Neural progenitor cell (in vitro differentiated cells): ENCODE measurements around the gene LILRA6. TPM values are rescaled to one million over a fixed set of nuclear protein-coding genes. Genes with fewer than 3 reads are reported as not detected.
"Not testable (repeated sequence)": the region's sequence is repeated elsewhere in the genome, so short reads cannot be mapped to it uniquely, and the experiment has no call there.

Experiments
- DNase-seq: peaks from one replicate; pipeline ENCODE4 v3.0.0-alpha.2; 2016; ENCODE audit warnings: low spot score
- H2AFZ ChIP-seq: fragments of 200-600 bp; sonication (generic); replicated peaks from 2 replicates; pipeline ENCODE4 v1.6.1; 2016; ENCODE audit warnings: antibody characterized with exemption
- H3F3A ChIP-seq: fragments of 200-600 bp; sonication (generic); 2 replicates; pipeline ENCODE4 v1.6.1; 2016; ENCODE audit warnings: antibody characterized with exemption, low read depth
- H3K27ac ChIP-seq: fragments of 200-600 bp; sonication (generic); 2 replicates; pipeline ENCODE4 v1.5.1; 2016; ENCODE audit warnings: mild to moderate bottlenecking
- H3K27me3 ChIP-seq: fragments of 200-600 bp; sonication (generic); 2 replicates; pipeline ENCODE4 v1.6.1; 2016; ENCODE audit warnings: mild to moderate bottlenecking, moderate library complexity
- H3K36me3 ChIP-seq: fragments of 200-600 bp; sonication (generic); 2 replicates; pipeline ENCODE4 v1.5.1; 2016
- H3K4me1 ChIP-seq: fragments of 200-600 bp; sonication (generic); 2 replicates; pipeline ENCODE4 v1.6.1; 2016; ENCODE audit warnings: mixed run types
- H3K4me2 ChIP-seq: fragments of 200-600 bp; sonication (generic); 2 replicates; pipeline ENCODE4 v1.6.1; 2016
- H3K4me3 ChIP-seq: fragments of 200-600 bp; sonication (generic); 2 replicates; pipeline ENCODE4 v1.5.1; 2016
- H3K79me2 ChIP-seq: fragments of 200-600 bp; sonication (generic); 2 replicates; pipeline ENCODE4 v1.6.1; 2016; ENCODE audit warnings: low read depth
- H3K9ac ChIP-seq: fragments of 200-600 bp; sonication (generic); 2 replicates; pipeline ENCODE4 v1.6.1; 2016
- H3K9me3 ChIP-seq: fragments of 200-600 bp; sonication (generic); 2 replicates; pipeline ENCODE4 v1.5.1; 2016; ENCODE audit warnings: low read depth
- H4K20me1 ChIP-seq: fragments of 200-600 bp; sonication (generic); 2 replicates; pipeline ENCODE4 v1.6.1; 2016; ENCODE audit warnings: low read depth
- H3K27ac Mint-ChIP-seq: 3 replicates; pipeline ENCODE4 v1.8.0; 2021; ENCODE audit warnings: mixed read lengths
- H3K27me3 Mint-ChIP-seq: 2 replicates; pipeline ENCODE4 v1.8.0; 2022; ENCODE audit warnings: low read depth, mild to moderate bottlenecking, inconsistent platforms, moderate library complexity, mixed read lengths; ENCODE audit not compliant: insufficient read depth
- H3K36me3 Mint-ChIP-seq: 3 replicates; pipeline ENCODE4 v1.8.0; 2021; ENCODE audit warnings: mixed read lengths
- H3K4me1 Mint-ChIP-seq: 3 replicates; pipeline ENCODE4 v1.8.0; 2021; ENCODE audit warnings: mixed read lengths
- H3K4me3 Mint-ChIP-seq: 3 replicates; pipeline ENCODE4 v1.8.0; 2021; ENCODE audit warnings: mild to moderate bottlenecking, moderate library complexity, mixed read lengths
- H3K9me3 Mint-ChIP-seq: 3 replicates; pipeline ENCODE4 v1.8.0; 2020; ENCODE audit warnings: mixed read lengths
- CTCF ChIP-seq: fragments of 200-600 bp; sonication (generic); IDR thresholded peaks from 2 replicates; pipeline ENCODE4 v1.5.1; 2017; ENCODE audit warnings: antibody characterized with exemption, mild to moderate bottlenecking
- EZH2 ChIP-seq: fragments of 200-600 bp; sonication (generic); IDR thresholded peaks from 2 replicates; pipeline ENCODE4 v1.6.1; 2017; ENCODE audit warnings: antibody characterized with exemption, mild to moderate bottlenecking, moderate library complexity
- EZH2phosphoT487 ChIP-seq: fragments of 200-600 bp; sonication (generic); IDR thresholded peaks from 2 replicates; pipeline ENCODE4 v1.6.1; 2017; ENCODE audit warnings: antibody characterized with exemption
- total RNA-seq: library from RNA; depleted of rRNA; stranded (reverse); fragments of >200 nt; gene quantifications from 2 replicates; pipeline ENCODE4 v1.2.3, GENCODE V29; 2015; ENCODE audit warnings: low replicate concordance

LILRA6 gene
- not detected in 2 replicates for total RNA-seq

- peaks cover 15% of the 10 kb centered on the region for H3K27me3 Mint-ChIP-seq
- not testable (repeated sequence) for H3K4me2 ChIP-seq, H3K27me3 ChIP-seq, H3K9me3 Mint-ChIP-seq, H2AFZ ChIP-seq, H3F3A ChIP-seq, H3K4me1 Mint-ChIP-seq, H3K9me3 ChIP-seq, H3K9ac ChIP-seq, H3K27ac ChIP-seq, DNase-seq, H3K79me2 ChIP-seq, H3K36me3 ChIP-seq, H3K36me3 Mint-ChIP-seq, H3K27ac Mint-ChIP-seq, H3K4me3 Mint-ChIP-seq, H3K4me1 ChIP-seq, H3K4me3 ChIP-seq, H4K20me1 ChIP-seq
Measured at GRCh38 chr19:54242646-54243045, at the start of gene LILRA6. TSS of gene LILRA6 (minus strand) at chr19:54242790.

GRCh38 chr19:54289160-54289559 lies 46.6 kb upstream of the LILRA6 start:
- H3K4me3 ChIP-seq, H4K20me1 ChIP-seq, H3K27me3 Mint-ChIP-seq, H3K4me2 ChIP-seq, H3K9me3 Mint-ChIP-seq, H3K79me2 ChIP-seq, H3K27ac ChIP-seq, H3F3A ChIP-seq, H3K27ac Mint-ChIP-seq, H3K36me3 ChIP-seq, H3K4me1 Mint-ChIP-seq, H3K4me3 Mint-ChIP-seq, H3K9ac ChIP-seq, DNase-seq, H2AFZ ChIP-seq, H3K36me3 Mint-ChIP-seq, H3K9me3 ChIP-seq, H3K4me1 ChIP-seq: not testable (repeated sequence)
- peaks cover 17% of the 10 kb centered on the region for H3K27me3 ChIP-seq

GRCh38 chr19:54287456-54287855 lies 44.9 kb upstream of the LILRA6 start:
- Histone ChIP-seq H3K36me3 (no peaks in the 10 kb centered on the region), H3K9ac (no peak overlapping the region), H3K4me2 (no peak overlapping the region), H4K20me1 (no peaks in the 10 kb centered on the region), H3K27me3 (peaks cover 10% of the 10 kb centered on the region), H3K79me2 (no peaks in the 10 kb centered on the region), H3K4me3 (no peak overlapping the region), H3K9me3 (no peaks in the 10 kb centered on the region), H2AFZ (no peak overlapping the region), H3K27ac (no peak overlapping the region), H3K4me1 (no peaks in the 10 kb centered on the region), H3F3A (no peaks in the 10 kb centered on the region)
- DNase-seq: no peak
- Mint-ChIP-seq H3K27ac (no peak overlapping the region), H3K9me3 (no peaks in the 10 kb centered on the region), H3K36me3 (no peaks in the 10 kb centered on the region), H3K4me1 (no peaks in the 10 kb centered on the region), H3K27me3 (peaks cover 9% of the 10 kb centered on the region), H3K4me3 (no peak overlapping the region)
- TF ChIP-seq EZH2phosphoT487: no peak
- TF ChIP-seq EZH2: no peak
- TF ChIP-seq CTCF: no peak

- not testable (repeated sequence) for H3K9ac ChIP-seq, H3K4me1 ChIP-seq, H3K4me1 Mint-ChIP-seq, H3K9me3 Mint-ChIP-seq, H3K27me3 ChIP-seq, H3K4me2 ChIP-seq, H3K79me2 ChIP-seq, H3F3A ChIP-seq, DNase-seq, H3K27me3 Mint-ChIP-seq, H3K36me3 ChIP-seq, H3K9me3 ChIP-seq, H3K27ac ChIP-seq, H4K20me1 ChIP-seq, H3K4me3 ChIP-seq, H3K36me3 Mint-ChIP-seq, H3K27ac Mint-ChIP-seq, H3K4me3 Mint-ChIP-seq, H2AFZ ChIP-seq
Measured at GRCh38 chr19:54286283-54286682, 43.7 kb upstream of the LILRA6 start.

- H3K4me3 Mint-ChIP-seq, H3K27ac Mint-ChIP-seq, H3K4me3 ChIP-seq, H3K27ac ChIP-seq, H3K79me2 ChIP-seq, H3K4me1 Mint-ChIP-seq, H3K27me3 ChIP-seq, H3K4me2 ChIP-seq, H3K27me3 Mint-ChIP-seq, H3K9me3 ChIP-seq, H3K9ac ChIP-seq, H4K20me1 ChIP-seq, DNase-seq, H3K36me3 ChIP-seq, H3K9me3 Mint-ChIP-seq, H3K36me3 Mint-ChIP-seq, H2AFZ ChIP-seq, H3K4me1 ChIP-seq, H3F3A ChIP-seq: not testable (repeated sequence)
Measured at GRCh38 chr19:54285427-54286056, 43.0 kb upstream of the LILRA6 start.
